SU-DHL-6 (cell line): ENCODE data around the gene LHX3.

Source experiments
- EZH2phosphoT487 ChIP-seq: fragments of 200-600 bp; sonication (generic), shearing (Covaris generic); conservative IDR thresholded peaks from 2 replicates; pipeline ENCODE4 v1.6.1; 2018; ENCODE audit warnings: mild to moderate bottlenecking, antibody characterized with exemption, low read length, moderate library complexity, mixed read lengths
- TF ChIP-seq, protein P1 (sequence below): fragments of 200-600 bp; sonication (generic); IDR thresholded peaks from one replicate; pipeline ENCODE4 v1.5.1; 2017; ENCODE audit warnings: antibody characterized with exemption, mild to moderate bottlenecking, low read length, moderate library complexity; ENCODE audit not compliant: insufficient read depth, poor library complexity, severe bottlenecking

DNA sequence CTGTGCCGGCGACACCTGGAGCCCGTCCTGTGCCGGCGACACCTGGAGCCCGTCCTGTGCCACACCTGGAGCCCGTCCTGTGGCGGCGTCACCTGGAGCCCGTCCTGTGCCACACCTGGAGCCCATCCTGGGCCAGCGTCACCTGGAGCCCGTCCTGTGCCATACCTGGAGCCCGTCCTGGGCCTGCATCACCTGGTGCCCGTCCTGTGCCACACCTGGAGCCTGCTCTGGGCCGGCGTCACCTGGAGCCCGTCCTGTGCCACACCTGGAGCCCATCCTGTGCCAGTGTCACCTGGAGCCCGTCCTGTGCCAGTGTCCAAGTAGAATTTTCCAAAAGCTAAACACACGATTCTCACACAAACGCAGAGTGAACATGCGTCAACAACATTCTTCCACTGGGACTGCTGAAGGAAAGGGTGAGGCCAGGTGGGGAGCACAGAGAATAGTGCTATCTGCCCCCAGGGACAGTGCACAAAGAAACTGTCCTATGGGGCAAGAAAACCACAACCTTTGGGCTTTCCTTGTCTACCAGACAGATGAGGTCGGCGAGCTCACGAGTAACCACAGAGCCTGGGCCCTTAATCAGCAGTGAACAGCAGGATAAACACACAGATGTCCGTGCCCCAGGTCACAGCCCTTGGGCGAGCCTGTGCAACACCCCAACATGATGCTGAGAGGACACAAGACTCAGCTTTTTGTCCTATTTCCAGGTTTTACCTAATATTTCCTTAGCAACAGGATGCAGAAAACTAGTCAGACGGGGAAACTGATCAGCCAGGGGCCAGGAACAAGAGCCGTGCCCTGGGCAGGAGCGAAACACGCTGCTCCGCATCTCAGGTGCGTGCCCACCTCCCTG is 32.8 kb upstream of the LHX3 start:
- TF ChIP-seq, protein P1, sequence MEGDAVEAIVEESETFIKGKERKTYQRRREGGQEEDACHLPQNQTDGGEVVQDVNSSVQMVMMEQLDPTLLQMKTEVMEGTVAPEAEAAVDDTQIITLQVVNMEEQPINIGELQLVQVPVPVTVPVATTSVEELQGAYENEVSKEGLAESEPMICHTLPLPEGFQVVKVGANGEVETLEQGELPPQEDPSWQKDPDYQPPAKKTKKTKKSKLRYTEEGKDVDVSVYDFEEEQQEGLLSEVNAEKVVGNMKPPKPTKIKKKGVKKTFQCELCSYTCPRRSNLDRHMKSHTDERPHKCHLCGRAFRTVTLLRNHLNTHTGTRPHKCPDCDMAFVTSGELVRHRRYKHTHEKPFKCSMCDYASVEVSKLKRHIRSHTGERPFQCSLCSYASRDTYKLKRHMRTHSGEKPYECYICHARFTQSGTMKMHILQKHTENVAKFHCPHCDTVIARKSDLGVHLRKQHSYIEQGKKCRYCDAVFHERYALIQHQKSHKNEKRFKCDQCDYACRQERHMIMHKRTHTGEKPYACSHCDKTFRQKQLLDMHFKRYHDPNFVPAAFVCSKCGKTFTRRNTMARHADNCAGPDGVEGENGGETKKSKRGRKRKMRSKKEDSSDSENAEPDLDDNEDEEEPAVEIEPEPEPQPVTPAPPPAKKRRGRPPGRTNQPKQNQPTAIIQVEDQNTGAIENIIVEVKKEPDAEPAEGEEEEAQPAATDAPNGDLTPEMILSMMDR: no peak
- TF ChIP-seq EZH2phosphoT487: no peak
